Measurements from ENCODE around the gene ACRV1.

Gene ACRV1

GRCh38 chr11:125662689-125663088 is 18.0 kb downstream of the ACRV1 start:
- no peak for DNase-seq (ENCODE audit: low read depth in 2 of 2, low spot score in 1 of 2)

GRCh38 chr11:125649465-125650166 is 31.0 kb downstream of the ACRV1 start:
- no peak for DNase-seq (ENCODE audit: low read depth in 2 of 2, low spot score in 1 of 2)

DNA sequence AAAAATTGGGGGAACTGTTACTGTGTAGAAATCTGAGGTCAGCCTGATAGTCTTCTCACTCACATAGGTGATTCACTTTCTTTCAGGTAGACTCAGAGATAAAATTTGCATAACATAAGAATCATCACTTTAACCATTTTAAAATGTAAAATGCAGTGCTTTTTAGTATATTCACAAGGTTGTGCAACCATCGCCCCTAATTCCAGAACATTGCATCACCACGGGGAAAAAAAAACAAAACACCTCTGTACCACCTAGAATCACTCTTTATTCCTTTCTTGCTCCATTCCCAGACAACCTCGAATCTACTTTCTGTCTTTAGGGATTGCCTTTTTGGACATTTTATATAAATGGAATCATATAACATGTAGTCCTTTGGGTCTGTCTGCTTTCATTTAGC is 34.8 kb downstream of the ACRV1 start:
- no peak for DNase-seq (ENCODE audit: low read depth in 2 of 2, low spot score in 1 of 2)

- no peak for DNase-seq (ENCODE audit: low read depth in 2 of 2, low spot score in 1 of 2)
These were observed 42.3 kb downstream of the ACRV1 start for GRCh38 chr11:125638315-125638714.

DNA sequence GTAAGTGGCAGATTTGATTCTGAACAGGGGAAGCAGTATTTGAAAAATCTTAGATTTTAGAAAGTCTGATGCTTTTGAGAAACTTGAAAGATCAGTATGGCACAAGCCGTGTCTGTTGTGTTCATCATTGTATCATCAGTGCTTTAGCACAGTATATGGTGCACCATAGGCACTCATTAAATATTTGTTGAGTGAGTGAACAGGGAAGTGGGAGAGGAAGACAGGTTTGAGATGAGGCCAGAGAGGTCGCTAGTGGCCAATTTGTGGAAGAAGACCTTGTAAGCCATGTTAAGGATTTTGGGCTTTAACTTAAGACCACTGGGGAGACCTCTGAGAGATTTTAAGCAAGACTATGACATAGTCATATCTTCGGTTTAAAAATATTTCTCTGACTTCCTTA is 42.8 kb downstream of the ACRV1 start:
- no peak for DNase-seq (ENCODE audit: low read depth in 2 of 2, low spot score in 1 of 2)

GRCh38 chr11:125627236-125627910 is 53.3 kb downstream of the ACRV1 start:
- no peak for DNase-seq (ENCODE audit: low read depth in 2 of 2, low spot score in 1 of 2)

- peak in 1 of 2 donors; percentile 1 for DNase-seq (ENCODE audit: low read depth in 2 of 2, low spot score in 1 of 2)
These were observed 54.2 kb downstream of the ACRV1 start for GRCh38 chr11:125626288-125626950.

DNA sequence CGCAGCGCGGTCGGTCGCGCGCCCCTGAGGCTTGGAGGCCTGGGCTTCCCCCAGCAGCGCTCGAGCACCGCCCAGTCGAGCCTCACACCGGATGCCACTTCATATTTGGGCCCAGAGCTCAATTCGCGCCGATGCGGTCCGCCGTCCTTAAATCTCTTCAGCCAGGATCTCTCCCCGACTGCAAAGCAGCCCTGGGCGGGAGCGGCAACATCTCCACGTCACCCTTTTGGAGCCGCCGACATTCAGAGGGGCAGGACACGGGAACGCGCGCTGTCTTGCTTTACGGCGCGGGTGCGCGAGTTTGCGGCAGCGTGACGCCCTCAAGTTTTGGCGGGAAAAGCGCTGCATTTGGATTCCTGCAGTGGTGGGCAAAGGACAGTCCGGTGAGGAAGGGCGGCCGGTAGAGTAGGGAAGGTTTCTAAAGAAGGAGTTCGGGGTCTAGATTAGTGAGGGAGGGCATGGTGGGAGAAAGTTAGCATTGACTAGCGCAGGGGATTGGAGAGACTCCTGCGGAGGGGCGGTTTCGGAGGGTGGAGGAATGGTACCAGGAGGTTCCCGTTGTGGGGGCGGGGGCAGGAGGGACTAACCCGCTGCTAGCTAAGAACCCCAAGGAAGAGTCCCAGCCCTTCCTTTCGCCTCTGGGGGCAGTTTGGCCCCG is 54.9 kb downstream of the ACRV1 start:
- DNase-seq (ENCODE audit: low read depth in 2 of 2, low spot score in 1 of 2) = peak; percentile 65 to 73

- no peak for DNase-seq (ENCODE audit: low read depth in 2 of 2, low spot score in 1 of 2)
These were observed 55.4 kb downstream of the ACRV1 start for GRCh38 chr11:125625225-125625629.

- no peak for DNase-seq (ENCODE audit: low read depth in 2 of 2, low spot score in 1 of 2)
These were observed 55.9 kb downstream of the ACRV1 start, which contains the start of gene CHEK1 for GRCh38 chr11:125624756-125625213. TSS of gene CHEK1 (plus strand) at chr11:125625163. CDS start at chr11:125626769, 1,606 bp downstream.

DNA sequence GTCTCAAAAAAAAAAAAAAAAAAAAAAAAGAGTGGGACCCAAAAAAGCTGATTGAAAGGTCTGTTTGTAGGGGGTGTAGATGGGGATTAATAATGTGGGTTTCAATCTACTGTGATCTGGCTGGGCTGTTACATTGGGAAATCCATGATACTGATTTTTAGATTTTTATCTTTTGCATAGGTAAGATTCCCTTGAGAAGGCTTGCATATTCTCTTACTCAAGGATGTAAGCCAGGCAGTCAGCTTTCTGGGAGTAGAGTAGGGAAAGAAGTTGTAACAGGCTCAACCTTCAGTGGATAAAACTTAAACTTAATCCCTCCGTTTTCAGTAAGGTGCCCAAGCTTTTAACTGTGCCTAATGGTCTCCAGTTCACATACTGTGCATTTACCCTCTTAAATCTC is 57.6 kb downstream of the ACRV1 start:
- no peak for DNase-seq (ENCODE audit: low read depth in 2 of 2, low spot score in 1 of 2)

GRCh38 chr11:125621995-125622394 is 58.7 kb downstream of the ACRV1 start:
- DNase-seq (ENCODE audit: low read depth in 2 of 2, low spot score in 1 of 2) = no peak
